HEK293 (cell line): Measurements from ENCODE around the gene KLK13.

Source experiments
- CTCF ChIA-PET: fragments of 350-600 bp; formaldehyde crosslinking; extraction: SDS; loops from one replicate; lab custom pipeline; 2021; ENCODE audit warnings: antibody characterized with exemption; lab: Yijun Ruan, JAX
- POLR2A ChIA-PET: fragments of 300-600 bp; formaldehyde crosslinking; extraction: SDS; loops from one replicate; lab custom pipeline; 2020; ENCODE audit warnings: antibody characterized with exemption, inconsistent platforms; lab: Yijun Ruan, JAX
- H3K27ac ChIP-seq: fragments of 200-500 bp; sonication (Bioruptor generic); 2 replicates; pipeline ENCODE4 v1.5.1; 2014; ENCODE audit warnings: low read depth, low read length, control low read depth, inconsistent platforms; ENCODE audit errors: extremely low read depth
- H3K36me3 ChIP-seq, 2 experiments: fragments of 200-500 bp in 1 of 2; sonication (Bioruptor generic) in 1 of 2; 1 replicate in 1 of 2; 2 replicates in 1 of 2; pipeline ENCODE4 v1.5.1; 2014 to 2017; ENCODE audit warnings: inconsistent platforms in 2 of 2, low read length in 2 of 2; ENCODE audit not compliant: control insufficient read depth in 2 of 2, insufficient read depth in 1 of 2
- H3K4me1 ChIP-seq: fragments of 200-500 bp; sonication (Bioruptor generic); 2 replicates; pipeline ENCODE4 v1.5.1; 2014; ENCODE audit warnings: mild to moderate bottlenecking, low read length, inconsistent platforms; ENCODE audit not compliant: control insufficient read depth, insufficient read depth
- H3K4me3 ChIP-seq: 2 replicates; pipeline ENCODE4 v1.5.1; 2011; ENCODE audit warnings: low read depth, mild to moderate bottlenecking, control low read depth, low read length, moderate library complexity
- H3K9me3 ChIP-seq: fragments of 200-500 bp; sonication (Bioruptor generic); 2 replicates; pipeline ENCODE4 v1.5.1; 2014; ENCODE audit warnings: low read depth, low read length, inconsistent platforms; ENCODE audit not compliant: control insufficient read depth, insufficient read depth
- HOXC10 ChIP-seq: sonication (generic); formaldehyde crosslinking; IDR thresholded peaks from 2 replicates; pipeline ENCODE4 v1.8.1; 2023; ENCODE audit warnings: mild to moderate bottlenecking, missing genetic modification reagents
- INSM2 ChIP-seq: fragments of 450-650 bp; formaldehyde crosslinking; IDR thresholded peaks from 2 replicates; pipeline ENCODE4 v1.5.1; 2016; ENCODE audit warnings: missing biosample characterization, missing genetic modification characterization
- KLF10 ChIP-seq: fragments of 450-650 bp; IDR thresholded peaks from 2 replicates; pipeline ENCODE4 v1.5.1; 2018; ENCODE audit warnings: missing biosample characterization, mild to moderate bottlenecking, missing genetic modification characterization
- PRDM2 ChIP-seq: fragments of 450-650 bp; formaldehyde crosslinking; IDR thresholded peaks from 2 replicates; pipeline ENCODE4 v1.5.1; 2016; ENCODE audit warnings: missing biosample characterization, missing genetic modification characterization, borderline replicate concordance
- SP2 ChIP-seq: fragments of 450-650 bp; formaldehyde crosslinking; IDR thresholded peaks from 2 replicates; pipeline ENCODE4 v1.5.1; 2016; ENCODE audit warnings: missing biosample characterization, missing genetic modification characterization
- ZNF121 ChIP-seq: fragments of 450-650 bp; formaldehyde crosslinking; IDR thresholded peaks from 2 replicates; pipeline ENCODE4 v1.5.1; 2016; ENCODE audit warnings: missing biosample characterization, missing genetic modification characterization
- ZNF133 ChIP-seq: fragments of 450-650 bp; formaldehyde crosslinking; IDR thresholded peaks from 2 replicates; pipeline ENCODE4 v1.5.1; 2016; ENCODE audit warnings: missing biosample characterization, missing genetic modification characterization
- ZNF155 ChIP-seq: fragments of 450-650 bp; formaldehyde crosslinking; IDR thresholded peaks from 2 replicates; pipeline ENCODE4 v1.5.1; 2016; ENCODE audit warnings: missing biosample characterization, missing genetic modification characterization
- ZNF16 ChIP-seq: fragments of 450-650 bp; formaldehyde crosslinking; IDR thresholded peaks from 2 replicates; pipeline ENCODE4 v1.5.1; 2016; ENCODE audit warnings: low read depth, missing biosample characterization, missing genetic modification characterization
- ZNF211 ChIP-seq: fragments of 450-650 bp; formaldehyde crosslinking; IDR thresholded peaks from 2 replicates; pipeline ENCODE4 v1.5.1; 2016; ENCODE audit warnings: low read depth, missing biosample characterization, missing genetic modification characterization
- ZNF214 ChIP-seq: fragments of 450-650 bp; formaldehyde crosslinking; IDR thresholded peaks from 2 replicates; pipeline ENCODE4 v1.5.1; 2017; ENCODE audit warnings: missing biosample characterization, mild to moderate bottlenecking, missing genetic modification characterization, borderline replicate concordance
- ZNF302 ChIP-seq: fragments of 450-650 bp; formaldehyde crosslinking; IDR thresholded peaks from 2 replicates; pipeline ENCODE4 v1.5.1; 2016; ENCODE audit warnings: missing biosample characterization, missing genetic modification characterization, low read depth
- ZNF366 ChIP-seq: fragments of 450-650 bp; formaldehyde crosslinking; conservative IDR thresholded peaks from 2 replicates; pipeline ENCODE4 v1.5.1; 2016; ENCODE audit warnings: missing biosample characterization, missing genetic modification characterization
- ZNF416 ChIP-seq: fragments of 450-650 bp; formaldehyde crosslinking; IDR thresholded peaks from 2 replicates; pipeline ENCODE4 v1.5.1; 2016; ENCODE audit warnings: missing biosample characterization, missing genetic modification characterization
- ZNF510 ChIP-seq: fragments of 450-650 bp; formaldehyde crosslinking; IDR thresholded peaks from 2 replicates; pipeline ENCODE4 v1.5.1; 2018; ENCODE audit warnings: mild to moderate bottlenecking, missing genetic modification characterization, missing biosample characterization; ENCODE audit not compliant: insufficient replicate concordance
- ZNF513 ChIP-seq: fragments of 450-650 bp; IDR thresholded peaks from 2 replicates; pipeline ENCODE4 v1.5.1; 2018; ENCODE audit warnings: missing biosample characterization, missing genetic modification characterization
- ZNF544 ChIP-seq: fragments of 450-650 bp; formaldehyde crosslinking; IDR thresholded peaks from 2 replicates; pipeline ENCODE4 v1.5.0; 2017; ENCODE audit warnings: missing biosample characterization, missing genetic modification characterization
- ZNF560 ChIP-seq: fragments of 450-650 bp; formaldehyde crosslinking; IDR thresholded peaks from 2 replicates; pipeline ENCODE4 v1.5.1; 2017; ENCODE audit warnings: missing biosample characterization, missing genetic modification characterization, borderline replicate concordance
- ZNF580 ChIP-seq: fragments of 450-650 bp; formaldehyde crosslinking; IDR thresholded peaks from 2 replicates; pipeline ENCODE4 v1.5.1; 2016; ENCODE audit warnings: missing biosample characterization, missing genetic modification characterization
- ZNF610 ChIP-seq: fragments of 450-650 bp; formaldehyde crosslinking; IDR thresholded peaks from 2 replicates; pipeline ENCODE4 v1.5.1; 2016; ENCODE audit warnings: missing biosample characterization, missing genetic modification characterization, borderline replicate concordance
- ZNF624 ChIP-seq: fragments of 450-650 bp; formaldehyde crosslinking; IDR thresholded peaks from 2 replicates; pipeline ENCODE4 v1.5.1; 2017; ENCODE audit warnings: missing biosample characterization, missing genetic modification characterization
- ZNF629 ChIP-seq: fragments of 450-650 bp; formaldehyde crosslinking; IDR thresholded peaks from 2 replicates; pipeline ENCODE4 v1.5.1; 2017; ENCODE audit warnings: missing biosample characterization, missing genetic modification characterization
- ZNF664 ChIP-seq: fragments of 450-650 bp; formaldehyde crosslinking; IDR thresholded peaks from 2 replicates; pipeline ENCODE4 v1.5.1; 2016; ENCODE audit warnings: missing biosample characterization, missing genetic modification characterization
- ZNF701 ChIP-seq: fragments of 450-650 bp; formaldehyde crosslinking; IDR thresholded peaks from 2 replicates; pipeline ENCODE4 v1.5.1; 2016; ENCODE audit warnings: missing biosample characterization, missing genetic modification characterization
- ZNF76 ChIP-seq: fragments of 450-650 bp; formaldehyde crosslinking; IDR thresholded peaks from 2 replicates; pipeline ENCODE4; 2016; ENCODE audit warnings: low read depth, missing biosample characterization, missing genetic modification characterization, borderline replicate concordance
- ZSCAN18 ChIP-seq: fragments of 450-650 bp; formaldehyde crosslinking; IDR thresholded peaks from 2 replicates; pipeline ENCODE4 v1.5.1; 2016; ENCODE audit warnings: missing biosample characterization, missing genetic modification characterization

KLK13 gene

GRCh38 chr19:51014242-51014641, 50.6 kb downstream of the KLK13 start:
- TF ChIP-seq ZNF580 (tag by site-specific recombination) = no peak
- no peak for TF ChIP-seq ZSCAN18 (tag by site-specific recombination)
- no peak for TF ChIP-seq ZNF214 (tag by site-specific recombination)
- TF ChIP-seq HOXC10 = no peak
- no peak for TF ChIP-seq ZNF560
- no peak for TF ChIP-seq ZNF302 (tag by site-specific recombination)
- TF ChIP-seq ZNF629 (tag by site-specific recombination) = no peak
- no peak for TF ChIP-seq ZNF664 (tag by site-specific recombination)
- no peak for TF ChIP-seq ZNF624 (tag by site-specific recombination)
- TF ChIP-seq ZNF701 (tag by site-specific recombination) = no peak
- TF ChIP-seq ZNF76 (tag by site-specific recombination) = no peak
- no peak for TF ChIP-seq ZNF155
- TF ChIP-seq PRDM2 (tag by site-specific recombination) = no peak
- TF ChIP-seq ZNF16 (tag by site-specific recombination) = no peak
- no peak for TF ChIP-seq ZNF366 (tag by site-specific recombination)
- Histone ChIP-seq H3K4me3 (no peak overlapping the region), H3K36me3 (no peaks in the 10 kb centered on the region), H3K4me1 (no peaks in the 10 kb centered on the region; the same call in 1 of the 2 replicates), H3K9me3 (no peaks in the 10 kb centered on the region), H3K27ac (no peak overlapping the region)
- CTCF ChIA-PET = interaction anchor here (0.7 kb wide), 1 partner anchor 233 kb away, joined by 5 read pairs; no protein-coding TSS in a partner anchor
- POLR2A ChIA-PET = no interaction called here

- Histone ChIP-seq H3K4me3 (no peak overlapping the region), H3K36me3 (no peaks in the 10 kb centered on the region), H3K4me1 (no peaks in the 10 kb centered on the region), H3K9me3 (no peaks in the 10 kb centered on the region), H3K27ac (no peak overlapping the region)
- CTCF ChIA-PET = interaction anchor here (1.2 to 1.3 kb wide), 2 partner anchors 9 to 84 kb away, joined by 3 to 5 read pairs; no protein-coding TSS in a partner anchor
- POLR2A ChIA-PET = no interaction called here
- TF ChIP-seq ZNF121 (tag by site-specific recombination) (no peak), ZNF560 (no peak), SP2 (tag by site-specific recombination) (no peak), ZNF211 (no peak), ZNF510 (tag by site-specific recombination) (no peak), ZNF513 (no peak), KLF10 (tag by site-specific recombination) (no peak), ZNF416 (tag by site-specific recombination) (no peak), ZNF133 (no peak), ZNF610 (tag by site-specific recombination) (no peak), ZNF544 (tag by site-specific recombination) (no peak), INSM2 (tag by site-specific recombination) (no peak)
These were observed 52.2 kb downstream of the KLK13 start for GRCh38 chr19:51012661-51013190.
